ENCODE measurements around the gene SMAP2.
A peak's percentile ranks its signal among the peaks of the same experiment; 100 is the strongest.

SMAP2 gene

DNA sequence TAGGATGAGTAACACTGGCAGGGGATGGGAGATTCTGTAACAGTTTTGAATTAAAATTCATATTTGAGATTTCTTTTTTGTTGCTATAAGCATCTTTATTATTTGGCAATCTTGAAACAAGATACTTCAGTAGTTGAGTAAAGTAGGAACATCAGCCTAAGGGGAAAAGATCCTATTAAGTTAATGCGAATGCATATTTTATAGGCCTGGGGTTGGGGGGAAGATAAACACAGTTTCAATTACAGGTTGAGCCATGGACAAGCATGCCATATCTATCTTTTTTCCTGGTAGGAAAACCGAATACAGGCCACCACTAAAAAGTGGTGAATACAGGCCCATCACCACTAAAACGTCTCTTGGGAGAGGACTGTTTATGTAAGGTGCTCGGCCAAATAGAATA lies 32.3 kb downstream of the SMAP2 start (continued):
- TF ChIP-seq GLIS1 (tag by site-specific recombination; IDR thresholded peaks at IDR 0.05) (peak; percentile 99), ZBTB17 (tag by site-specific recombination; IDR thresholded peaks at IDR 0.05) (0 out of 2 replicates have a peak, but pooled peaks have one; percentile 25), ZNF580 (tag by site-specific recombination; IDR thresholded peaks at IDR 0.05) (peak; percentile 65; the same call in 1 of the 2 replicates), ZNF843 (tag by site-specific recombination; IDR thresholded peaks at IDR 0.05) (peak; percentile 72; the same call in 1 of the 2 replicates), PATZ1 (tag by site-specific recombination; IDR thresholded peaks at IDR 0.05) (0 out of 2 replicates have a peak, but pooled peaks have one; percentile 22), ZNF707 (tag by site-specific recombination; IDR thresholded peaks at IDR 0.05) (no peak), OVOL3 (tag by site-specific recombination; IDR thresholded peaks at IDR 0.05) (peak; percentile 45; the same call in 1 of the 2 replicates), ZNF16 (tag by site-specific recombination; IDR thresholded peaks at IDR 0.05; ENCODE audit: low read depth) (no peak), ZBTB48 (tag by site-specific recombination; IDR thresholded peaks at IDR 0.05) (no peak)
- TF ChIP-seq, protein P1, sequence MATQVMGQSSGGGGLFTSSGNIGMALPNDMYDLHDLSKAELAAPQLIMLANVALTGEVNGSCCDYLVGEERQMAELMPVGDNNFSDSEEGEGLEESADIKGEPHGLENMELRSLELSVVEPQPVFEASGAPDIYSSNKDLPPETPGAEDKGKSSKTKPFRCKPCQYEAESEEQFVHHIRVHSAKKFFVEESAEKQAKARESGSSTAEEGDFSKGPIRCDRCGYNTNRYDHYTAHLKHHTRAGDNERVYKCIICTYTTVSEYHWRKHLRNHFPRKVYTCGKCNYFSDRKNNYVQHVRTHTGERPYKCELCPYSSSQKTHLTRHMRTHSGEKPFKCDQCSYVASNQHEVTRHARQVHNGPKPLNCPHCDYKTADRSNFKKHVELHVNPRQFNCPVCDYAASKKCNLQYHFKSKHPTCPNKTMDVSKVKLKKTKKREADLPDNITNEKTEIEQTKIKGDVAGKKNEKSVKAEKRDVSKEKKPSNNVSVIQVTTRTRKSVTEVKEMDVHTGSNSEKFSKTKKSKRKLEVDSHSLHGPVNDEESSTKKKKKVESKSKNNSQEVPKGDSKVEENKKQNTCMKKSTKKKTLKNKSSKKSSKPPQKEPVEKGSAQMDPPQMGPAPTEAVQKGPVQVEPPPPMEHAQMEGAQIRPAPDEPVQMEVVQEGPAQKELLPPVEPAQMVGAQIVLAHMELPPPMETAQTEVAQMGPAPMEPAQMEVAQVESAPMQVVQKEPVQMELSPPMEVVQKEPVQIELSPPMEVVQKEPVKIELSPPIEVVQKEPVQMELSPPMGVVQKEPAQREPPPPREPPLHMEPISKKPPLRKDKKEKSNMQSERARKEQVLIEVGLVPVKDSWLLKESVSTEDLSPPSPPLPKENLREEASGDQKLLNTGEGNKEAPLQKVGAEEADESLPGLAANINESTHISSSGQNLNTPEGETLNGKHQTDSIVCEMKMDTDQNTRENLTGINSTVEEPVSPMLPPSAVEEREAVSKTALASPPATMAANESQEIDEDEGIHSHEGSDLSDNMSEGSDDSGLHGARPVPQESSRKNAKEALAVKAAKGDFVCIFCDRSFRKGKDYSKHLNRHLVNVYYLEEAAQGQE (tag by site-specific recombination; IDR thresholded peaks at IDR 0.05): no peak
- TF ChIP-seq, protein P2, sequence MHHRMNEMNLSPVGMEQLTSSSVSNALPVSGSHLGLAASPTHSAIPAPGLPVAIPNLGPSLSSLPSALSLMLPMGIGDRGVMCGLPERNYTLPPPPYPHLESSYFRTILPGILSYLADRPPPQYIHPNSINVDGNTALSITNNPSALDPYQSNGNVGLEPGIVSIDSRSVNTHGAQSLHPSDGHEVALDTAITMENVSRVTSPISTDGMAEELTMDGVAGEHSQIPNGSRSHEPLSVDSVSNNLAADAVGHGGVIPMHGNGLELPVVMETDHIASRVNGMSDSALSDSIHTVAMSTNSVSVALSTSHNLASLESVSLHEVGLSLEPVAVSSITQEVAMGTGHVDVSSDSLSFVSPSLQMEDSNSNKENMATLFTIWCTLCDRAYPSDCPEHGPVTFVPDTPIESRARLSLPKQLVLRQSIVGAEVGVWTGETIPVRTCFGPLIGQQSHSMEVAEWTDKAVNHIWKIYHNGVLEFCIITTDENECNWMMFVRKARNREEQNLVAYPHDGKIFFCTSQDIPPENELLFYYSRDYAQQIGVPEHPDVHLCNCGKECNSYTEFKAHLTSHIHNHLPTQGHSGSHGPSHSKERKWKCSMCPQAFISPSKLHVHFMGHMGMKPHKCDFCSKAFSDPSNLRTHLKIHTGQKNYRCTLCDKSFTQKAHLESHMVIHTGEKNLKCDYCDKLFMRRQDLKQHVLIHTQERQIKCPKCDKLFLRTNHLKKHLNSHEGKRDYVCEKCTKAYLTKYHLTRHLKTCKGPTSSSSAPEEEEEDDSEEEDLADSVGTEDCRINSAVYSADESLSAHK (tag by site-specific recombination; IDR thresholded peaks at IDR 0.05): peak; percentile 73

GRCh38 chr1:40407453-40407852 lies 33.9 kb downstream of the SMAP2 start:
- POLR2A ChIA-PET: no interaction called here
- Histone ChIP-seq H3K9me3 (ENCODE audit: control insufficient read depth, insufficient read depth, low read depth, low read length) (no peaks in the 10 kb centered on the region), H3K27ac (ENCODE audit: extremely low read depth, low read depth, low read length) (no peak overlapping the region), H3K4me3 (ENCODE audit: low read depth, low read length) (no peak overlapping the region), H3K36me3 (ENCODE audit: control insufficient read depth in 2 of 2, insufficient read depth in 1 of 2, low read length in 2 of 2) (peaks cover 0 to 35% of the 10 kb centered on the region in 2 experiments; a peak in 1 of 3 replicates), H3K4me1 (ENCODE audit: control insufficient read depth, insufficient read depth, low read length) (peaks cover 6% of the 10 kb centered on the region; the same call in 1 of the 2 replicates)
- CTCF ChIA-PET: interaction anchor here (0.6 to 2.1 kb wide), 7 partner anchors 9 to 368 kb away, joined by 3 to 9 read pairs (median 3); no protein-coding TSS in a partner anchor
- TF ChIP-seq ZNF155 (tag by site-specific recombination; IDR thresholded peaks at IDR 0.05) (no peak), RBAK (tag by site-specific recombination; IDR thresholded peaks at IDR 0.05) (no peak), ZNF514 (tag by site-specific recombination; IDR thresholded peaks at IDR 0.05) (no peak), ZNF624 (tag by site-specific recombination; IDR thresholded peaks at IDR 0.05) (no peak), EGR2 (tag by site-specific recombination; IDR thresholded peaks at IDR 0.05; ENCODE audit: low read depth) (no peak), ZNF19 (tag by site-specific recombination; IDR thresholded peaks at IDR 0.05; ENCODE audit: low read depth) (no peak), ZNF747 (tag by site-specific recombination; IDR thresholded peaks at IDR 0.05) (no peak), SP2 (tag by site-specific recombination; IDR thresholded peaks at IDR 0.05) (no peak), ZBTB20 (tag by site-specific recombination; IDR thresholded peaks at IDR 0.05) (no peak), GLI4 (tag by site-specific recombination; IDR thresholded peaks at IDR 0.05) (no peak), ZSCAN23 (tag by site-specific recombination; IDR thresholded peaks at IDR 0.05) (no peak), ZNF768 (tag by site-specific recombination; IDR thresholded peaks at IDR 0.05) (no peak), ZNF555 (tag by site-specific recombination; conservative IDR thresholded peaks at IDR 0.05) (no peak), ZNF610 (tag by site-specific recombination; IDR thresholded peaks at IDR 0.05; ENCODE audit: borderline replicate concordance) (no peak), ZNF221 (tag by site-specific recombination; IDR thresholded peaks at IDR 0.05; ENCODE audit: borderline replicate concordance) (no peak), ZNF2 (tag by site-specific recombination; IDR thresholded peaks at IDR 0.05) (no peak), ZNF585B (tag by site-specific recombination; IDR thresholded peaks at IDR 0.05) (no peak), ZNF548 (tag by site-specific recombination; IDR thresholded peaks at IDR 0.05) (no peak)
- TF ChIP-seq, protein P3, sequence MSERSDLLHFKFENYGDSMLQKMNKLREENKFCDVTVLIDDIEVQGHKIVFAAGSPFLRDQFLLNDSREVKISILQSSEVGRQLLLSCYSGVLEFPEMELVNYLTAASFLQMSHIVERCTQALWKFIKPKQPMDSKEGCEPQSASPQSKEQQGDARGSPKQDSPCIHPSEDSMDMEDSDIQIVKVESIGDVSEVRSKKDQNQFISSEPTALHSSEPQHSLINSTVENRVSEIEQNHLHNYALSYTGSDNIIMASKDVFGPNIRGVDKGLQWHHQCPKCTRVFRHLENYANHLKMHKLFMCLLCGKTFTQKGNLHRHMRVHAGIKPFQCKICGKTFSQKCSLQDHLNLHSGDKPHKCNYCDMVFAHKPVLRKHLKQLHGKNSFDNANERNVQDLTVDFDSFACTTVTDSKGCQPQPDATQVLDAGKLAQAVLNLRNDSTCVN (tag by site-specific recombination; optimal IDR thresholded peaks at IDR 0.05): no peak
